NCI-H226 (cell line): Measurements from ENCODE around the gene PAX1.

Experiments
- DNase-seq: peaks from one replicate; pipeline ENCODE4 v3.0.0-alpha.2; 2015

The PAX1 gene

DNA sequence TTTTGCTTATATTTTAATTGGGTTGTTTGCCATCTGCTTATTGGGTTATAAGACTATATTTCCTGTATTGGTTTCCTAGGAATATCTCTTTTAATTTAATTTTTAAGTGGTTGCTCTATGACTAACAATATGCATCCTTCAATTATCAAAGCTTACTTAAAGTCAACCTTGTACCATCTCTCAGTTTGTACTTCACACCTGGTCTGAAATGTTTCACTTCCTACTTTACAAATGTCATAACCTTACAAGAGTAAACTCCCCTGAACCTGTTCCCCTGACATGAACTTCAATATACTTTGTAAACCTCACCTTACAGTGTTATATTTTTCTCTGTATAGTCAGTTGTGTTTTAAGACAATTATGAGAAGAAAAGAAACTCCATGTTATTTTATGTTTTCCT is 35.8 kb downstream of the PAX1 start:
- DNase-seq = no peak

DNA sequence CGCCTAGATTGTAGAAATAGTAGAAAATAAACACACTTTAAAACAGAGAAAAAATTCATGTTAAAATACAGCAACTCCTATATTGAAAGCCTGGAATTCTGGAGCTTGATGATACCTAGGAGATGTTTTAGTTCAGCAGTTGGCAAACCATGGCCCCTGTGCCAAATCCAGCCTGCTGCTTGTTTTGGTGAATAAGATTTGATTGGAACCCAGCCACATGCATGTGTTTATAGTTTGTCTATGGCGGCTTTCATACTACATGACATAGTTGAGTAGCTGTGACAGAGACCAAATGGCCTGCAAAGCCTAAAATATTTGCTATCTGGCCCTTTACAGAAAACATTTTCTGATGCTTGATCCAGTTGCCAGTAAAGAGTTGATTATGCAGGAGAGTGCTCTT is 57.2 kb downstream of the PAX1 start:
- no peak for DNase-seq

DNA sequence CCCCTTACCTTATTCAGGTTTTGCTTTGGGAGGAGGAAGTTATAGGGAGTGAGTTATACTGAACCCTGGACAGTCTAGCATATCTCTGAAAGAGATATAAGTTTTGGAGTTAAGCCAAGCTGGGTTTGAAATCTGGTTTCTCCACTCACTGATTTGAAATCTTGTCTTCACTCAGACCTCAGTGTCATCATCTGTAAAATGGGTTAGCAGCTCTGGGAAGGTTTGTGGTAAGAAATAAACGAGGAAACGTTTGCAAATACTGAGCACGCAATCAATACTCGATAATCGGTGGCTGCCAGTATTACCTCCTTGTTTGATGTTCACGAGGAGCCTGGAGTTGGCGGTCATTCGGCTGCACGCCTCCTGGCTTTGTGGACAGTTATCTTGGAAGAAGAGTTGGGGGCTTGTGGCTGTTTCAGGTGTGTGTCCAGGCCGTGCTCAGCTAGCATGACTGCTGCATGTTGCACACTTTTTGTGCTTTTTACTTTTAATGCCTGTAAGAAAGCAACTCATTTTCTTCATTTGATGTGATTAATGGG is 61.8 kb downstream of the PAX1 start:
- DNase-seq = no peak

DNA sequence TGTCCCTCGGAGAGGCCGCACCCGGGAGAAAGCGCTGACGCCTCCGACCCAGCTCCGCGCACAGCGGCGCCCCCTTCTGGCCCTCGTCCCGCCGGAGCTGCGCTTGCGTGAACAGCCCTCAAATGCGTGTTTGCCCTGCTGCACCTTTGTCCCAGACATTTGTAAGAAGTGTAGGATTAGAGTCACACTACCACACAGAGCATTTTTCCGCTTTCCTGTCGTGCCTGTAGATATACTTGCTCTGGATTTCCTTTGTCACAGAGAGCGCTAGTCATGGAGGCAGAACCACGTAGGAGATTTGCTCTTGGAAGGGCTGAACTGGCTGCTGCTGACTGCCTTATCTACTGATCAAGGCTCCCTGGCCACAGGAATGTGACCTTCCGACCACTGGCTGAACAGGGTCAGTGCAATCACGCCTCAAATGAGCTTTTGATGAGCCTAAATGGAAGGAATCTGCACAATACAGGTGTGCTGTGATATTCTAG is 62.3 kb downstream of the PAX1 start:
- no peak for DNase-seq
